SK-N-SH (cell line): ENCODE results near the gene CCDC32. TPM values are rescaled to one million over a fixed set of nuclear protein-coding genes. Genes with fewer than 3 reads are reported as not detected.

ENCODE experiments used
- CTCF ChIA-PET: fragments of 300-600, 350-600 bp; formaldehyde crosslinking; extraction: SDS; loops from one replicate; lab custom pipeline; 2021; lab: Yijun Ruan, JAX
- POLR2A ChIA-PET: fragments of 350-600 bp; sonication (Branson Sonifier 250); formaldehyde crosslinking; extraction: SDS; loops from one replicate; lab custom pipeline; 2020; ENCODE audit warnings: antibody characterized with exemption, inconsistent platforms; lab: Yijun Ruan, JAX
- DNase-seq: peaks from one replicate; pipeline ENCODE4 v3.0.0; 2012
- H2AFZ ChIP-seq: fragments of 200-600 bp; sonication (generic); 2 replicates; pipeline ENCODE4 v1.8.1; 2016; ENCODE audit warnings: antibody characterized with exemption, mild to moderate bottlenecking, low read depth
- H3F3A ChIP-seq: fragments of 200-600 bp; sonication (generic); replicated peaks from 2 replicates; pipeline ENCODE3; 2016; ENCODE audit warnings: antibody characterized with exemption, mild to moderate bottlenecking; ENCODE audit not compliant: insufficient read depth
- H3K27ac ChIP-seq, 2 experiments: fragments of 200-500 bp in 1 of 2; fragments of 200-600 bp in 1 of 2; sonication (Bioruptor generic) in 1 of 2; sonication (generic), shearing (Covaris generic) in 1 of 2; 2 replicates each; pipeline versions ENCODE4 v1.5.1 to v1.6.1; 2014 to 2016; ENCODE audit warnings: low read depth in 2 of 2, inconsistent platforms in 1 of 2, low read length in 1 of 2, mild to moderate bottlenecking in 1 of 2, mixed read lengths in 1 of 2
- H3K27me3 ChIP-seq: fragments of 200-600 bp; sonication (generic), shearing (Covaris generic); 2 replicates; pipeline ENCODE4 v1.6.1; 2016; ENCODE audit warnings: mixed run types; ENCODE audit not compliant: insufficient read depth
- H3K36me3 ChIP-seq, 2 experiments: fragments of 200-500 bp in 1 of 2; fragments of 200-600 bp in 1 of 2; sonication (Bioruptor generic) in 1 of 2; sonication (generic) in 1 of 2; replicated peaks in 1 of 2; 2 replicates each; pipeline versions ENCODE3 to v1.5.1; 2014 to 2016; ENCODE audit warnings: low read length in 1 of 2, mild to moderate bottlenecking in 1 of 2; ENCODE audit not compliant: insufficient read depth in 2 of 2, control insufficient read depth in 1 of 2
- H3K4me1 ChIP-seq, 2 experiments: fragments of 200-500 bp in 1 of 2; fragments of 200-600 bp in 1 of 2; sonication (Bioruptor generic) in 1 of 2; sonication (generic), shearing (Covaris generic) in 1 of 2; 2 replicates each; pipeline versions ENCODE4 v1.5.1 to v1.6.1; 2014 to 2016; ENCODE audit warnings: low read depth in 1 of 2, low read length in 1 of 2, mixed run types in 1 of 2; ENCODE audit not compliant: insufficient read depth in 2 of 2, control insufficient read depth in 1 of 2
- H3K4me2 ChIP-seq: fragments of 200-600 bp; sonication (generic), shearing (Covaris generic); 2 replicates; pipeline ENCODE4 v1.6.1; 2017; ENCODE audit warnings: mixed run types
- H3K4me3 ChIP-seq, 2 experiments: fragments of 200-500 bp in 1 of 2; fragments of 200-600 bp in 1 of 2; sonication (Bioruptor generic) in 1 of 2; sonication (generic), shearing (Covaris generic) in 1 of 2; 2 replicates each; pipeline versions ENCODE4 v1.5.1 to v1.8.1; 2014 to 2016; ENCODE audit warnings: low read depth in 2 of 2, inconsistent platforms in 1 of 2, low read length in 1 of 2, mild to moderate bottlenecking in 1 of 2, mixed read lengths in 1 of 2, moderate library complexity in 1 of 2
- H3K79me2 ChIP-seq: fragments of 200-600 bp; sonication (generic); 2 replicates; pipeline ENCODE4 v1.8.1; 2017; ENCODE audit warnings: mild to moderate bottlenecking; ENCODE audit not compliant: insufficient read depth
- H3K9ac ChIP-seq: fragments of 200-600 bp; sonication (generic); 2 replicates; pipeline ENCODE4 v1.6.1; 2017; ENCODE audit warnings: mixed run types
- H3K9me2 ChIP-seq: fragments of 200-600 bp; sonication (generic); 2 replicates; pipeline ENCODE4 v1.6.1; 2017; ENCODE audit warnings: mixed run types
- H3K9me3 ChIP-seq: fragments of 200-600 bp; sonication (generic); 2 replicates; pipeline ENCODE4 v1.6.1; 2017; ENCODE audit warnings: mixed run types, mild to moderate bottlenecking, moderate library complexity
- H4K20me1 ChIP-seq: fragments of 200-600 bp; sonication (generic); 2 replicates; pipeline ENCODE4 v1.6.1; 2017; ENCODE audit warnings: mild to moderate bottlenecking, mixed run types; ENCODE audit not compliant: insufficient read depth
- CHD2 ChIP-seq: fragments of 150-350 bp; IDR thresholded peaks from 2 replicates; pipeline ENCODE4 v1.6.1; 2018; ENCODE audit warnings: low read length; ENCODE audit not compliant: partially characterized antibody
- ELF1 ChIP-seq: IDR thresholded peaks from 2 replicates; pipeline ENCODE4 v1.4.0; 2012
- GABPA ChIP-seq: IDR thresholded peaks from 2 replicates; pipeline ENCODE4 v1.4.0; 2012; ENCODE audit warnings: low read depth, mild to moderate bottlenecking
- JUND ChIP-seq: IDR thresholded peaks from 2 replicates; pipeline ENCODE4 v1.4.0; 2012
- MXI1 ChIP-seq: IDR thresholded peaks from 2 replicates; pipeline ENCODE4 v1.6.1; 2012; ENCODE audit warnings: mild to moderate bottlenecking, low read depth, low read length, improper control_type of control experiment
- POLR2AphosphoS5 ChIP-seq: IDR thresholded peaks from 2 replicates; pipeline ENCODE4 v1.6.1; 2012; ENCODE audit warnings: low read depth, low read length
- RCOR1 ChIP-seq: fragments of 150-350 bp; IDR thresholded peaks from 2 replicates; pipeline ENCODE4 v1.6.1; 2017; ENCODE audit warnings: antibody characterized with exemption, low read length
- SMC3 ChIP-seq: IDR thresholded peaks from 2 replicates; pipeline ENCODE4 v1.6.1; 2012; ENCODE audit warnings: low read depth, low read length, improper control_type of control experiment
- TAF1 ChIP-seq: IDR thresholded peaks from 2 replicates; pipeline ENCODE4 v1.6.1; 2012; ENCODE audit warnings: low read depth, mild to moderate bottlenecking, low read length, moderate library complexity, borderline replicate concordance
- TCF12 ChIP-seq: IDR thresholded peaks from 2 replicates; pipeline ENCODE4 v1.4.0; 2012
- TEAD4 ChIP-seq: IDR thresholded peaks from 2 replicates; pipeline ENCODE4 v1.4.0; 2012; ENCODE audit warnings: mild to moderate bottlenecking, borderline replicate concordance; ENCODE audit not compliant: insufficient read depth
- YY1 ChIP-seq: IDR thresholded peaks from 2 replicates; pipeline ENCODE4 v1.4.0; 2012; ENCODE audit warnings: low read depth, mild to moderate bottlenecking
- WGBS: methylation state at CpG from one replicate; pipeline ENCODE4 v1.1.6; 2017; ENCODE audit warnings: low lambda C conversion rate; 5-methylcytosine and 5-hydroxymethylcytosine counted together
- polyA plus RNA-seq, 3 experiments: library from polyadenylated mRNA; depleted of rRNA; stranded (reverse); fragments of >200 nt; gene quantifications; 2 replicates each; pipeline ENCODE4 v1.2.3, GENCODE V29; 2012
- TF ChIP-seq, protein P1 (sequence below): IDR thresholded peaks from 2 replicates; pipeline ENCODE4; 2012

The CCDC32 gene
- polyA plus RNA-seq, 1 of the 3 experiments (the other 2 are of a cell fraction), result 7.4 TPM

- Histone ChIP-seq H3K27ac (no peak overlapping the region), H3K9ac (no peak overlapping the region), H3K4me1 (no peaks in the 10 kb centered on the region), H3K4me3 (no peak overlapping the region), H3K27me3 (no peaks in the 10 kb centered on the region), H2AFZ (no peak overlapping the region; the same call in 1 of the 2 replicates), H3K79me2 (no peaks in the 10 kb centered on the region), H3K4me2 (no peak overlapping the region), H3K9me2 (no peaks in the 10 kb centered on the region), H3K36me3 (peaks cover 0 to 16% of the 10 kb centered on the region in 2 experiments), H4K20me1 (no peaks in the 10 kb centered on the region), H3F3A (peaks cover 3% of the 10 kb centered on the region), H3K9me3 (no peaks in the 10 kb centered on the region)
- ChIA-PET CTCF (no interaction called here), POLR2A (no interaction called here)
- TF ChIP-seq RCOR1 (no peak), SMC3 (no peak)
- no peak for DNase-seq
- WGBS, result 87% methylated on average over 5 of the region's 5 CpGs
Measured at GRCh38 chr15:40613080-40613479, 48.2 kb upstream of the CCDC32 start.

GRCh38 chr15:40603935-40604334, 39.1 kb upstream of the CCDC32 start:
- Histone ChIP-seq H3K36me3 (peaks cover 3 to 11% of the 10 kb centered on the region in 2 experiments), H3K9me3 (no peaks in the 10 kb centered on the region), H3K4me2 (no peak overlapping the region), H3K27ac (no peak overlapping the region), H3K9me2 (no peaks in the 10 kb centered on the region), H3K4me1 (no peaks in the 10 kb centered on the region), H4K20me1 (no peaks in the 10 kb centered on the region), H2AFZ (0 out of 2 replicates have a peak overlapping the region, but pooled peaks have one; percentile 12), H3K79me2 (peaks cover 61% of the 10 kb centered on the region), H3K9ac (no peak overlapping the region), H3F3A (no peaks in the 10 kb centered on the region), H3K4me3 (no peak overlapping the region), H3K27me3 (no peaks in the 10 kb centered on the region)
- no peak for DNase-seq
- ChIA-PET CTCF (interaction anchor here (1.1 kb wide), 1 partner anchor 84 kb away, joined by 4 read pairs; no protein-coding TSS in a partner anchor), POLR2A (no interaction called here)
- TF ChIP-seq YY1, result no peak
- TF ChIP-seq TAF1, result no peak
- no peak for TF ChIP-seq TCF12
- TF ChIP-seq JUND, result no peak
- no peak for TF ChIP-seq RCOR1
- TF ChIP-seq SMC3, result no peak
- TF ChIP-seq POLR2AphosphoS5, result no peak
- TF ChIP-seq ELF1, result no peak
- TF ChIP-seq MXI1, result no peak
- TF ChIP-seq, protein P1, sequence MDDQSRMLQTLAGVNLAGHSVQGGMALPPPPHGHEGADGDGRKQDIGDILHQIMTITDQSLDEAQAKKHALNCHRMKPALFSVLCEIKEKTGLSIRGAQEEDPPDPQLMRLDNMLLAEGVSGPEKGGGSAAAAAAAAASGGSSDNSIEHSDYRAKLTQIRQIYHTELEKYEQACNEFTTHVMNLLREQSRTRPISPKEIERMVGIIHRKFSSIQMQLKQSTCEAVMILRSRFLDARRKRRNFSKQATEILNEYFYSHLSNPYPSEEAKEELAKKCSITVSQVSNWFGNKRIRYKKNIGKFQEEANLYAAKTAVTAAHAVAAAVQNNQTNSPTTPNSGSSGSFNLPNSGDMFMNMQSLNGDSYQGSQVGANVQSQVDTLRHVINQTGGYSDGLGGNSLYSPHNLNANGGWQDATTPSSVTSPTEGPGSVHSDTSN, result no peak
- no peak for TF ChIP-seq CHD2

DNA sequence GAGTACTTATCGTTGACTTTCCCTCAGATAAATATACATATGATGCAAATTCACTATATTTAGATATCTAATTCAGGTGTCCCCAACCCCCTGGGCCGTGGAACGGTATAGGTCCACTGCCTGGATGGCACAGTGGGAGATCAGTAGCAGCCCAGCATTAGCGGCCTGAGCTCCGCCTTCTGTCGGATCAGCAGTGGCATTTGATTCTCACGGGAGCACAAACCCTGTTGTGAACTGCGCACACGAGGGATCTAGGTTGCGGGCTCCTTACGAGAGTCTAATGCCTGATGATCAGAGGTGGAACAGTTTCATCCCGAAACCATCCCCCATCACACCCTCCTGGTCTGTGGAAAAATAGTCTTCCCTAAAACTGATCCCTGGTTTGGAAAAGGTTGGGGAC, 36.1 kb upstream of the CCDC32 start:
- no peaks in the 10 kb centered on the region for H3K4me1 ChIP-seq
- POLR2A ChIA-PET, result no interaction called here
- no peak overlapping the region for H3K4me3 ChIP-seq
- no peaks in the 10 kb centered on the region for H3K9me3 ChIP-seq
- 97% methylated on average over 8 of the region's 12 CpGs for WGBS
- no peaks in the 10 kb centered on the region for H3F3A ChIP-seq
- DNase-seq, result no peak
- no peaks in the 10 kb centered on the region for H4K20me1 ChIP-seq
- no peak overlapping the region for H3K9ac ChIP-seq
- no peak for TF ChIP-seq TEAD4
- no peak for TF ChIP-seq GABPA
- no peak overlapping the region for H3K27ac ChIP-seq
- no peaks in the 10 kb centered on the region for H3K27me3 ChIP-seq
- CTCF ChIA-PET, result interaction anchor here (0.8 to 3.2 kb wide), 3 partner anchors 9 to 93 kb away, joined by 3 to 9 read pairs (median 8); no protein-coding TSS in a partner anchor
- H3K4me2 ChIP-seq, result no peak overlapping the region
- H3K36me3 ChIP-seq, result peaks cover 0 to 2% of the 10 kb centered on the region in 2 experiments
- H3K9me2 ChIP-seq, result no peaks in the 10 kb centered on the region
- H3K79me2 ChIP-seq, result peaks cover 91% of the 10 kb centered on the region
- no peak overlapping the region for H2AFZ ChIP-seq
